HG03457 (cell line): ENCODE results near the gene PPP6R2.
"Not testable (repeated sequence)": the region's sequence is repeated elsewhere in the genome, so short reads cannot be mapped to it uniquely, and the experiment has no call there.

Experiments
- ATAC-seq: cut with Tn5 transposase; IDR thresholded peaks from one replicate; pipeline ENCODE4 v1.9.1; 2021; ENCODE audit warnings: moderate number of reproducible peaks; ENCODE audit not compliant: unreplicated experiment

The PPP6R2 gene

DNA sequence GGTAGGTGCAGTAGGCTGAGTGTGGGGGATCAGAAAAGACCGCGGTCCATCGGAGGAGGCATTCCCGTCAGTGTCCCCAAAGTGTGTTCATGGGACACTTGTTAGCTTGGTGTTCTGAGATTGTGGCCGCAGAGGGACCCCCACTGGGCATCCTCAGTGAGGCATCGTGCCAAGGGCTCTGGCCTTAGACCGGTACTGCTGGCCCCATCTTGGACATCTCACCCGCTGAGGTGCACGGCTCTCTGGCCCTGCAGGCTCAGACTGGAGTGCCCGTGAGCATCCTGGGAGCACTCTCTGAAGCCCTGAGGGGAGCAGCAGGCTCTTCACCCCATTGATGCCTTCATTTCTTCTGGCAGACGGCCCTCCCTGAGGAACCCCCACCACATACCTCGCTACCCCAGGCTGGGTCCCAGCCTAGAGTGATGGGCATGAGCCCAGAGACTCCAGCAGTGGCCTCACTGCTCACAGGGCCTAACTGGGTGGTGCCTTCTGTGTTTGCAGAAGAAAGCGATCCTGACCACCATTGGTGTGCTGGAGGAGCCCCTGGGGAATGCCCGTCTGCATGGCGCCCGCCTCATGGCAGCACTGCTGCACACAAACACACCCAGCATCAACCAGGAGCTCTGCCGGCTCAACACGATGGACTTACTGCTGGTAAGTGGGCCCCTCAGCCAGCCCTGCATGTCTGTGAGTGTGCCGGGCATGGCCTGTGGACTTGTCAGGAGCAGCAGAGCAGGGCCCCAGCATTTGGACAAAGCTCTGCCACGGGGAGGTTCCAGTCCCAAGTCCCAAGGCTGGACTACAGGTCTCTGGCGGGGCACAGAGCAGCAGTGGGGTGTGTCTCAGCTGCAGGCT, 80.1 kb downstream of the PPP6R2 start:
- ATAC-seq: no peak

- no peak for ATAC-seq
Measured at GRCh38 chr22:50423956-50424355, 80.8 kb downstream of the PPP6R2 start.

GRCh38 chr22:50425179-50425916, 82.2 kb downstream of the PPP6R2 start:
- no peak for ATAC-seq

- no peak for ATAC-seq
Measured at GRCh38 chr22:50432131-50432876, 89.2 kb downstream of the PPP6R2 start.

DNA sequence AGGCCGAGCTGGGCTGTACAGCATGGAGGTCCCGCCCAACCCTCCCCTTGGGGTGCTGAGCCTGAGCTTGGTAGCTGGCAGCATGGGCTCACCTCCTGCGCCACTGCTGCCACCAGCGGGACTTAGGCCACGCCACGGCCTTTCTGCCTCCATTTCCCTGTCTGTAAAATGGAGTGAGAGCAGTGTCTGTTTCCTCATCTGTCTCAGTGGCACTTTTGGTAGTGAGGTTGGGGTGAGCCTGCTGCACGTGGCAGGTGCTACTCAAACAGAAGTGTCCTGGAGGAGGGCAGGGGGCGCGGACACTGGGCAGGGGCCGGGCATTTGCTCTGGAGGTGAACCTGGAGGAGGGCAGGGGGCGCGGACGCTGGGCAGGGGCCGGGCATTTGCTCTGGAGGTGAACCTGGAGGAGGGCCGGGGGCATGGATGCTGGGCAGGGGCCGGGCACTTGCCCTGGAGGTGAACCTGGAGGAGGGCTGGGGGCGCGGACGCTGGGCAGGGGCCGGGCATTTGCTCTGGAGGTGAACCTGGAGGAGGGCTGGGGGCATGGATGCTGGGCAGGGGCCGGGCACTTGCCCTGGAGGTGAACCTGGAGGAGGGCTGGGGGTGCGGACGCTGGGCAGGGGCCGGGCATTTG, 89.9 kb downstream of the PPP6R2 start:
- not testable (repeated sequence) for ATAC-seq

DNA sequence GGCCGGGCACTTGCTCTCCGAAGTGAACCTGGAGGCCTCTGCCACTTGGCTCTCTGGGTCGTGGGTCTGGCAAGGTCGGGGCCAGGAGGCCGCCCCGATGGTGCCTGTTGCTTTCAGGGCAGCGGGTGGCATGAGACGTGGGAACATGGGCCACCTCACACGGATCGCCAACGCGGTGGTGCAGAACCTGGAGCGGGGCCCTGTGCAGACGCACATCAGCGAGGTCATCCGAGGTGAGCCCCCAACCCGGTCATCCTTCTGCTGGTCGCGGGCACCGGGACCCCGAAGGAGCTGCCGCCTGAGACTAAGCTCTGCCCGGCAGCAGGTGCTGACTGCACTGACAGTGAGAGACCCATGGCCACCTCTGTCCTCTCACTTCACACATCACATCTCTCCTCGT, 91.7 kb downstream of the PPP6R2 start:
- ATAC-seq: no peak

DNA sequence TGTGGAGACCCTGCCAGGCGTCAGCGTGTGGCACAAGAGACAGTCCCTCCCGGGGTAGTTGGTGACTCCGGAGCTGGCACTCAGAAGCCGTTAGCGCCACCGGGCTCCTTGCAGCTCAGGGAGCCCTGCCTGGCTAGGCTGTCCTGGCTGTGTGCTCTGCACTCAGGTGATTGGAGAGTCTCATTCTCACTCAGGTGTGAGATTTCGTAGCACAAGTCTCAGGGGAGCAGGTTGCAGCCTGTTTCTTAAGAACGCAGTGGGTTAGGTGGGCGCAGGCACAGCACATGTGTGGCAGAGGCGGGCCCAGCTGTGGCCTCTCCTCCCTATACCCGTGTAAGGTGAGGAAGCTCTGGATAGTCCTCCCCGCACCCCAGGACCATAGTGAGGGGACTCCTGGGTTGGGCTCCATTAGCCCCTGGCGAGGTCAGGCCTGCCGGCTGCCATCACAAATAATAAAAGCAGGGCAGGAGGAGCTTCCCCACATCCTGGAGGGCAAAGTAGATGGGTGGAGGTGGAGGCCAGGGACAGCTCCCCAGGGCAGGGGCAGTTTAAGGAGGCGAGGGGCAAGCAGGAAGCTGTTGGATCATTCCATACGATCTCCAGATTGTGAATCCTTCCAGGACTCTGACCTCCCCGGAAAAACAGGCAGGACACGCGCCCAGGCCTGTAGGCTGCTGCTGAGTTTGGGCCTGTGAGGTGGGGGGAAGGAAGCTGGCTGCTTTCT, 92.3 kb downstream of the PPP6R2 start:
- ATAC-seq: no peak

DNA sequence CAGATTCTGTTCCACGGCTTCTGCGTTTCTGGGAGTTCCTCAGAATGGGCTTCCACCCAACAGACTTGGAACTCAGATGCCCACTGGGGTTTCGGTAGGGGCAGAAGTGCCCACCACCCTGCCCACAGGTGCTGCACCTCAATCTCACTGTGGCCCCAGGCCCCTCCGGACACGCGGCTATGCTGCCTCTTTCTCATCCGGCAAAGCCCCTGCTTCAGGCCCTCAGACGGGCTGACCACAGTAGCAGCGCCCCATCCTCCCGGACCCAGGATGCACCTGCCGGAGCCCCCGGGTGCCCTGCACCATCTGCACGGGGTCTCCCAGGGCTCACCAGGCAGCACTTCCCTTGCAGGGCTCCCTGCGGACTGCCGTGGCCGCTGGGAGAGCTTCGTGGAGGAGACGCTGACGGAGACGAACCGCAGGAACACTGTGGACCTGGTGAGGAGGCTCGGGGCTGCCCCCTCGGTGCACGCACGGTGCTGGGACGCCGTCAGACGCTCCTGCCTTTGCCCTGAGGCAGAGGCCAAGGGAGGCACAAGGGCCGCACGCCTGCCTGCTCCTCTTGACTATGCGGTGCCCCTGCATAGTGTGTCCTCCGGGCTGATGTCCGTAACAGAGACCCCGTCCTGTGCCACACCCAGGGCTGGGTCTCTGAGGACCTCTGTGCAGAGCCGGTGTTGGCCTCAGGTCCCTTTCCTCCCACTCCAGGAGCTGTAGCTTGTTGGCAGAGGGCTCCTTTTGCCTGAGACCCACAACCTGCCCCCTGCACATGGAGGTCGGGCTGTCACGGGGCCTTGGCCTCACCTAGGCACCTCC, 93.1 kb downstream of the PPP6R2 start:
- ATAC-seq: no peak

- no peak for ATAC-seq
Measured at GRCh38 chr22:50436841-50437341, 93.8 kb downstream of the PPP6R2 start.

GRCh38 chr22:50437511-50438304, 94.6 kb downstream of the PPP6R2 start:
- ATAC-seq: no peak

DNA sequence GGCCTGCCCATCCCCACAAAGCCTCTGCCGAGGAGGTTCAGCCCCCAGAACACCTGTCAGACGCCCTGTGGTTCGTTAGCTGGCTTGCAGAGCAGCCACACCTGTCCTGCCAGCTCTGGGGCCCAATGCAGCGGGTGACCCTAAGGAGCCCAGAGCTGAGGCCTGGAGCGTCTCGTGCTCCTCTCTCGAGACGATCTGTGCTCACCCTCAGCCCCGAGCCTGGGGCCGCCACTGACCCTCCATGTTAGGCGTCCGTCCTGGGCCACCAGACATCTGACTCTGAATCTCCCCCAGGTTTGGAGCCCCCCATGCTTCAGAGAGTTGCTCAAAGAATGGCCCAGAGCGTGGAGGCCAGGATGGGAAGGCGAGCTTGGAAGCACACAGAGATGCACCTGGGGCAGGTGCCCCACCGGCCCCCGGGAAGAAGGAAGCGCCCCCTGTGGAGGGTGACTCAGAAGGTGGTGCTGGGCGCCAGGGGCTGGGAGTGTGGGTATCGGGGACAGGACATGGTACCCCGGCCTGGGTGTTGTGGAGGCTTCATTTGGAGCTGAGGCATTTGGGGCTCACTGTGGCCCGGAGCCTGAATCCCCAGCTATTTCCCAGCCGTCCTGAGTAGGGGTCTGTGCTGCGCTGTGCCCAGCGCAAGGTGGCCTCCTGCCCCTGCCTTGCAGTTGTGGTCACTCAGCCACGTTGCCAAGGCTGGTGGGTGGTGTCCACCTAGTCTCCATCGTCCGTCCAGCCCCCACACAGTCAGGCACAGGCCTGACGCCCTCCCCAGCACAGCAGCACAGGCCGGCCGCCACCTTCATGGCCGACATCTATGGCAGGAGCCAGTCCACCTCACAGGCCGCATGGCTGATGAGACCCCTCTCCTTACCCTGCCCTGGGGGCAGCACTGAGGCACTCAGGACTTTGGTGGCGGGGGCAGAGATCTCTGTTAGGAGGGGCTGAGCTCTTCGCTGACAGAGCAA, 95.5 kb downstream of the PPP6R2 start:
- ATAC-seq: no peak

DNA sequence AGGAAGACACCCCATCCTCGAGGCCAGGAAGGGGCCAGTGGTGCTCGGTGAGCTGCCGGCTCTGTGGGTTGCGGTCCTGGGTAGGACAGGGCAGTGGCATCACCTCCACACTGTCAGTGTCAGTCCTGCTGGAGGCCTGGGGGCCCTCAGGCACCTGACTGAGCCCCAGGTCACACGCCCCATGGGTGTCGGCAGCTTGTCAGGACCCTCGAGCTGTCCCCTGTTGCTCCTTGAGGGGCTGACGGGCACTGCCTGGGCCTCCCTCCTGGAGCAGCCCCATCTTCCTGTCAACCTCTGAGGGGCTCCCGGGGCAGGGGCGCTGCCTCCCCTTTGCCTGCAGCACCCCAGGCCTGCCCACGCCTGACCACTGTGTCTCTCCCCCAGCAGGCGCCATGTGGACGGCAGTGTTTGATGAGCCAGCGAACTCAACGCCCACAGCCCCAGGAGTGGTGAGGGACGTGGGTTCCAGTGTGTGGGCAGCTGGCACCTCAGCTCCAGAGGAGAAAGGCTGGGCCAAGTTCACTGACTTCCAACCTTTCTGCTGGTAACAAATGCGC, 96.3 kb downstream of the PPP6R2 start:
- no peak for ATAC-seq

DNA sequence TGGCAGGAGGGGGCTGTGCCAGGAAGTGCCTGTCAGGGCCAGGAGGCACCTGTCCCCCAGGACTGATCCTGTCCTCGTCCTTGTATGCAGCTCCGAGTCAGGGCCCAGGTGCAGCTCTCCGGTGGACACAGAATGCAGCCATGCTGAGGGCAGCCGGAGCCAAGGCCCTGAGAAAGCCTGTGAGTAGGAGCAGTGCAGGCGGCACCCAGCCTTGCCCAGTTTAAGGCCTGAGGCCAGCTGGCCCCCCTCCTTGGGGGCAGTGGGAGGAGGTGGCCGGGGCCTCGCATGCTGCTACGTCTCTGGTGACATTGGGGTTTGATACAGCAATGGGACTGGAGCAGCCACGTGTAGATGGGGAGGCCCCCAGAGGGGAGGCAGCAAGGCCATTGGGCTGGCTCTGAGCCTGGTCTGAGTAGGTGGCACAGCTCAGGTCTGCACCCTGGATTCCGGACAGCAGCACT, 96.8 kb downstream of the PPP6R2 start:
- ATAC-seq: no peak

GRCh38 chr22:50440544-50441249, 97.6 kb downstream of the PPP6R2 start:
- ATAC-seq: no peak

GRCh38 chr22:50441428-50441993, 98.4 kb downstream of the PPP6R2 start:
- ATAC-seq: no peak

GRCh38 chr22:50443197-50443596, 100.1 kb downstream of the PPP6R2 start:
- no peak for ATAC-seq
